Measurements from ENCODE around the gene TRIM9.
"Not testable (repeated sequence)": the region's sequence is repeated elsewhere in the genome, so short reads cannot be mapped to it uniquely, and the experiment has no call there.

The TRIM9 gene

DNA sequence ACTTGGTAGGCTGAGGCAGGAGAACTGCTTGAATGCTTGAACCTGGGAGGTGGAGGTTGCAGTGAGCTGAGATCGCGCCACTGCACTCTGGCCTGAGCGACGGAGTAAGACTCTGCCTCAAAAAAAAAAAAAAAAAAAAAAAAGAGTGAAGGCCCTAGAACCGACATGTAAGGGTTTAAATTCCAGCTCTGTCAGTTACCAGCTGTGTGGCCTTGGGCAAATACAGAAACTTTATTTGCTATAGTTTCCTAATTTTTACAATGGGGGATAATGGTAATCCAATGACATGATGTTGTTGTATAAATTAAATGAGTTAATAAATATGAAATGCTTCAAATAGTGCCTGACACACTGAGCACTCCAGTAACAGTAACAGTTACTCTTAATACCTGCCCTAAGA is 131.0 kb downstream of the TRIM9 start:
- DNase-seq (ENCODE audit: low read depth): no peak

DNA sequence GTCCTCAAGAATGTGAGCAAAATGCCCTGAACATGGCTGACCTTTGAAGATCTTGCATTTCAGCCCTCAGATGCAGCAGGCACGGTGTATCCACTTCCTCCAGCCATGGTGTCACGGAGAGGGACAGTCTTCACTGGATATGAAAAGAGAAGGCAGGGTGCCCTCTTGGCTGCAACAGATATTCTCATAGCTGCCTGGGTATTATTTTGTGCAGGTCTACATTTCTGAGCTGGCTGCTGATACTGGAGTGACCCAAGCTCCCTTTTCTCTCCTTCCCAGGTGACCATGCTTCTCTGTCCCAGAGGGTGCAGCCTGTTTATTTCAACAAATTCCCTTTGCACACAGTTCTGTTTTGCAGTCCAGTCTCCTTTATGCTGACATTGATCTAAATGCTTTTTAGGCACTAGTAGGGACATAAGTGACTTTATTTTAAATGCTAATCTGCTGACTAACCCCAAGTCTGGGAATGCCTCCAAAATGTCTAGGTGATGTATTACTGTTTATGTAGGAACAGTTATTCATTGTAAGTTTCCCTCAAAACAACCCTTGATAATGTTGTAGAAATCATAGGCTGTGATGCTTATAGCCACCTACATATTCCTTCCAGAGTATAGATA is 133.2 kb downstream of the TRIM9 start:
- DNase-seq (ENCODE audit: low read depth): peak; percentile 72

GRCh38 chr14:50957296-50957695 is 137.6 kb downstream of the TRIM9 start:
- no peak for DNase-seq (ENCODE audit: low read depth)

DNA sequence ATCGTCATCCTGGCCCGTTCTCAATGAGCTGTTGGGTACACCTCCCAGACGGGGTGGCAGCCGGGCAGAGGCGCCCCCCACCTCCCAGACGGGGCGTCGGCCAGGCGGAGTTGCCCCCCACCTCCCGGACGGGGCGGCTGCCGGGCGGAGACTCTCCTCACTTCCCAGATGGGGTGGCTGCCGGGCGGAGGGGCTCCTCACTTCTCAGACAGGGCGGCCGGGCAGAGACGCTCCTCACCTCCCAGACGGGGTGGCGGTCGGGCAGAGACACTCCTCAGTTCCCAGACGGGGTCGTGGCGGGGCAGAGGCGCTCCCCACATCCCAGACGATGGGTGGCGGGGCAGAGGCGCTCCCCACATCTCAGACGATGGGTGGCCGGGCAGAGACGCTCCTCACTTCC is 138.5 kb downstream of the TRIM9 start:
- DNase-seq (ENCODE audit: low read depth): not testable (repeated sequence)

GRCh38 chr14:50955373-50956043 is 139.4 kb downstream of the TRIM9 start:
- peak; percentile 90 for DNase-seq (ENCODE audit: low read depth)

DNA sequence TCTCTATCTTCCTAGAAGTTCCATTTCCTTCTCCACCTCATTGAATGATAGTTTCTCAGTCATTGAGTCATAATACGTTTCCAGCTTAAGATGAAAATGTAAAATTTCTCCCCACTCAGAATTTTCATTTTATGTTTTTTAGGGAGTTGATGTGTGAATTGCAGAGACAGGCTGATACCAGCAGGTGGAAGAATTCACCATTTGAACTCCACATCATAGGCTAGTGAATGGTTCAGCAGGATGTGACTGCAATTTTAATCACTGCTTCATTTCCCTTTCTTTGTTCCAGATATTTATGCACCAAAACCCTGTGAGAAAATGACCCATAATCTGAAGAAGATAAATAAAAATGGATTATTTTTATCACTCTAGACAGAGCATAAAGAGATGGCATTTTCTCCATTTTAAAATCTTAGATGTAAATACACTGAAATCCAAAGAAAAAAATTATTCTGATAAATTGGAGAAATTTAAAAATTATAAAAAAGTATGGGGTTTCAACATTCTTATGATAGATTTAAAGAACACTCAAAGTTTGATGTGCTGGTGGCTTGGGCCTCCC is 140.0 kb downstream of the TRIM9 start:
- no peak for DNase-seq (ENCODE audit: low read depth)

GRCh38 chr14:50953502-50953901 is 141.4 kb downstream of the TRIM9 start:
- no peak for DNase-seq (ENCODE audit: low read depth)

- DNase-seq (ENCODE audit: low read depth): no peak
Observed at GRCh38 chr14:50951032-50951431, 143.9 kb downstream of the TRIM9 start.

- no peak for DNase-seq (ENCODE audit: low read depth)
Observed at GRCh38 chr14:50948205-50948604, 146.7 kb downstream of the TRIM9 start.

DNA sequence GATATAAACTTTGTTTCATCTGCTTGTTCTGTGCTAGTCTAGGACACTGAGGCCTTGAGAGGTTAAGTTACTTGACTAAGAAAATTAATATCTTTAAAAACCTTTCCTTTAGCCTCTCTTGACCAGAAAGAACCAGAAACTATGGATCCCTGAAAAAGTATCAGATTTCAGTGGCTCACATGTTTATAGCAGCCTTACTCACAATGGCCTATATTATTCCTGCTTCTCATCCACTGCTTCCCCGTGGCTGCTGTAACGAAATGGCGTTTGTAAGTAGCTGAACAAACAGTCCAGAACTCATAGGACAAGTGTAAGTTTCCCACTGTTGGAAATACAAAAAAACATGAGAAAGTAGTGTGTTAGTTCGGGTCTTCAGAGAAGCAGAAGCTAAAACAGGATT is 147.5 kb downstream of the TRIM9 start:
- DNase-seq (ENCODE audit: low read depth): no peak

DNA sequence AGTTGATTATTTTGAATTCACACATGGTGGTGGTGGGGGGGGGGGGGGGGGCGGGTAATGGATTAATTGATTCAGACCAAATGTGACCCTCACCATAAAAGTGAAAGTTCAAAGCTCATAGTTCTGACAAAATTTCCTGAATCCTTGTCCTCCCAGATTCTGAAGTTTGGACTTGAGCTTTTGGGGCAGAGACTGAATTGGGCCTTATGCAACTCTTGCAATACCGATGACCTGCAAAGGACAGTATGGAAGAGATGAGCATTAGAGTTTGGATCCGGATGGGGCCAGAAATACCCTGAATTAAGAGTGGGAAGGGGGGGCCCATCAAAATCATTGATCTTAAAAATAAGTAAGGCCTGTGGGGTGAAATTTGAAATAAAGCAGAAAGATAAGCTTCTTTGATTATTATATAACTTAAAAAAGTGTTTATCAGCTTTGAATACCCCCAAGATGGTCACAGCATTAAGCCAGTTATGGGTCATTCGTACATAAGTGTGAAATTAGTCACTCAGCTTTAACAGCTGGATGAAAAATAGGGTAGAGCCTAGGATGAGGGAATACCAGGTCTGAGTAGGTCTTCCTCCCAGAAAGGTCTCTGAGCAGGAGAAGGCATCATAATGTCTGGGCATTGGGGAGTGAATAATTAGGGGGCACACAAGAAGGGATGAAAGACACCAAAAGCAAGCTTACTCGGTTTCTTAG is 148.5 kb downstream of the TRIM9 start:
- DNase-seq (ENCODE audit: low read depth): no peak

GRCh38 chr14:50944647-50945413 is 150.1 kb downstream of the TRIM9 start:
- peak; percentile 51 for DNase-seq (ENCODE audit: low read depth)

GRCh38 chr14:50943943-50944646 is 150.8 kb downstream of the TRIM9 start, which contains the start of gene PYGL:
TSS of gene PYGL (minus strand) at chr14:50944483. CDS start at chr14:50944403, 80 bp downstream.
- no peak for DNase-seq (ENCODE audit: low read depth)

GRCh38 chr14:50943261-50943942 is 151.5 kb downstream of the TRIM9 start:
- DNase-seq (ENCODE audit: low read depth): no peak

DNA sequence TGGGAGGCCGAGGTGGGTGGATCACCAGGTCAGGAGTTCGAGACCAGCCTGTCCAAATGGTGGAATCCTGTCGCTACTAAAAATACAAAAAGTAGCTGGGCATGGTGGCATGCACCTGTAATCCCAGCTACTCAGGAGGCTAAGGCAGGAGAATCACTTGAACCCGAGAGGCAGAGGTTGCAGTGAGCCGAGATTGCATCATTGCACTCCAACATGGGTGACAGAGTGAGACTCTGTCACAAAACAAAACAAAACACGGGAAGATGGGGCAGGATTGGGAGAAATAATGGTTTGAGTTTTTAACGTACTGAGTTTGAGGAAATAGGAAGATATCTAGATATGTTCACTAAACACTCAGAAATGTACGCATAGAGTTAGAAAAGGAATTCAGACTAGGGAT is 153.3 kb downstream of the TRIM9 start:
- not testable (repeated sequence) for DNase-seq (ENCODE audit: low read depth)

GRCh38 chr14:50941151-50941550 is 153.8 kb downstream of the TRIM9 start:
- no peak for DNase-seq (ENCODE audit: low read depth)

- no peak for DNase-seq (ENCODE audit: low read depth)
Observed at GRCh38 chr14:50937800-50938199, 157.1 kb downstream of the TRIM9 start.

- DNase-seq (ENCODE audit: low read depth): peak; percentile 27
Observed at GRCh38 chr14:50937325-50937724, 157.6 kb downstream of the TRIM9 start.

- no peak for DNase-seq (ENCODE audit: low read depth)
Observed at GRCh38 chr14:50936882-50937281, 158.0 kb downstream of the TRIM9 start.

GRCh38 chr14:50936016-50936340 is 158.9 kb downstream of the TRIM9 start:
- no peak for DNase-seq (ENCODE audit: low read depth)
